ENCODE measurements around the gene TNS4. TPM values are rescaled to one million over a fixed set of nuclear protein-coding genes. Genes with fewer than 3 reads are reported as not detected.

The TNS4 gene
- total and polyA plus RNA-seq, 9 of the 15 experiments (the other 6 are each of a cell fraction or from before 2014, with no cell fraction given) = 0.04 to 0.73 (median 0.24) TPM; not detected in 1

DNA sequence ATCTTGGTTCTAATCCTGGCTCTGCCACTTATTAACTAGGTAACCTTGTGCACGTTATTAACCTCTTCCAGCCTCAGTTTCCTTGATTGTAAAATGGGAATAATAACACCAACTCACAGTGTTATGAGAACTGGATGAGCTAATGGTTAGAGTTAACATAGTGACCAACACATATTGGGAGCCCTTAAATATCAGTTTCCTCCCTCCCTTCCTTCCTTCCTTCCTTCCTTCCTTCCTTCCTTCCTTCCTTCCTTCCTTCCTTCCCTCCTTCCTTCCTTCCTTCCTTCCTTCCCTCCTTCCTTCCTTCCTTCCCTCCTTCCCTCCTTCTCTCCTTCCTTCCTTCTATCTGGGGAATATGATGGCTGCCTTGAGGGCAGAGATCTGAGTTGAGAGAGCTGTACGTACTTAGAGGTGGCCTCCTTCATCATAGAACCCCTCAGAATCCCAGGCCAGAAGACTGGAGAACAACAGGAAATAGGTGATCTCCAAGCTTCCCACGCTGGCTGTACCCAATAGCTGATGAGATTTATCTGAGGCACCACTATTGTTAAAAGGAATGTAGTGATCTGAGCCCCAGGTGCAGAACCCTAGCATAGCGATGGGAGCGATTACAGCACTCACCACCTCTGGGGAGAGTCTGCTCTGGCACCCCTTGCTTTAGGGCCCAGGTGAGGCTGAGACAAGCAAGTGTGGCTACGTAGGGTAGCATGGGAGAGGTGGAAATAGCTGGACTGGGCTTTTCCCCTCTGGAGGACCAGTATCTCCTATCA is 37.7 kb upstream of the TNS4 start:
- ATAC-seq (no peak), DNase-seq (ENCODE audit: extremely low read depth in 1 of 4, low spot score in 3 of 4) (no peak), FAIRE-seq (no peak)
- TF ChIP-seq, protein P1, sequence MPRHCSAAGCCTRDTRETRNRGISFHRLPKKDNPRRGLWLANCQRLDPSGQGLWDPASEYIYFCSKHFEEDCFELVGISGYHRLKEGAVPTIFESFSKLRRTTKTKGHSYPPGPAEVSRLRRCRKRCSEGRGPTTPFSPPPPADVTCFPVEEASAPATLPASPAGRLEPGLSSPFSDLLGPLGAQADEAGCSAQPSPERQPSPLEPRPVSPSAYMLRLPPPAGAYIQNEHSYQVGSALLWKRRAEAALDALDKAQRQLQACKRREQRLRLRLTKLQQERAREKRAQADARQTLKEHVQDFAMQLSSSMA (CRISPR knock-in tag; IDR thresholded peaks at IDR 0.05) = no peak
- TF ChIP-seq TEAD2 (tag; IDR thresholded peaks at IDR 0.05) (no peak), KAT2B (IDR thresholded peaks at IDR 0.05; ENCODE audit: low read depth, low read length) (no peak), GABPB1 (CRISPR knock-in tag; IDR thresholded peaks at IDR 0.05) (no peak), ZNF785 (CRISPR knock-in tag; IDR thresholded peaks at IDR 0.05) (no peak), ETV1 (tag; conservative IDR thresholded peaks at IDR 0.05; ENCODE audit: low read depth) (no peak), STAG1 (CRISPR knock-in tag; IDR thresholded peaks at IDR 0.05; ENCODE audit: borderline replicate concordance) (no peak), MTF1 (CRISPR knock-in tag; IDR thresholded peaks at IDR 0.05; ENCODE audit: borderline replicate concordance) (no peak), ZBTB1 (CRISPR knock-in tag; IDR thresholded peaks at IDR 0.05; ENCODE audit: borderline replicate concordance, low read depth) (no peak), DIDO1 (tag; IDR thresholded peaks at IDR 0.05; ENCODE audit: low read depth) (no peak), ZNF12 (CRISPR knock-in tag; IDR thresholded peaks at IDR 0.05) (no peak), ELF1 (tag; IDR thresholded peaks at IDR 0.05) (no peak), KDM4B (IDR thresholded peaks at IDR 0.05; ENCODE audit: borderline replicate concordance in 2 of 2, low read depth in 1 of 2) (no peak)
- TF ChIP-seq, protein P2, sequence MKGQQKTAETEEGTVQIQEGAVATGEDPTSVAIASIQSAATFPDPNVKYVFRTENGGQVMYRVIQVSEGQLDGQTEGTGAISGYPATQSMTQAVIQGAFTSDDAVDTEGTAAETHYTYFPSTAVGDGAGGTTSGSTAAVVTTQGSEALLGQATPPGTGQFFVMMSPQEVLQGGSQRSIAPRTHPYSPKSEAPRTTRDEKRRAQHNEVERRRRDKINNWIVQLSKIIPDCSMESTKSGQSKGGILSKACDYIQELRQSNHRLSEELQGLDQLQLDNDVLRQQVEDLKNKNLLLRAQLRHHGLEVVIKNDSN (CRISPR knock-in tag; IDR thresholded peaks at IDR 0.05) = no peak
- TF ChIP-seq, protein P3, sequence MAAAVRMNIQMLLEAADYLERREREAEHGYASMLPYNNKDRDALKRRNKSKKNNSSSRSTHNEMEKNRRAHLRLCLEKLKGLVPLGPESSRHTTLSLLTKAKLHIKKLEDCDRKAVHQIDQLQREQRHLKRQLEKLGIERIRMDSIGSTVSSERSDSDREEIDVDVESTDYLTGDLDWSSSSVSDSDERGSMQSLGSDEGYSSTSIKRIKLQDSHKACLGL (CRISPR knock-in tag; IDR thresholded peaks at IDR 0.05; ENCODE audit: borderline replicate concordance, poor library complexity, severe bottlenecking) = no peak
- H3K9me3 ChIP-seq (replicated peaks; ENCODE audit: control insufficient read depth, insufficient read depth, low read depth, low read length) = no peaks in the 10 kb centered on the region; the same call in 1 of the 2 replicates
- no TSS peak for BruUV-seq (replicated peaks)
- peaks cover 37 to 40% of the 10 kb centered on the region in 2 experiments for H3K4me1 ChIP-seq (replicated peaks in 1 of 2; ENCODE audit: control insufficient read depth in 2 of 2, insufficient read depth in 2 of 2, low read length in 2 of 2)
- no peak overlapping the region for H3K9ac ChIP-seq (ENCODE audit: insufficient read depth in 1 of 2, low read depth in 2 of 2, low read length in 2 of 2)
- peaks cover 6% of the 10 kb centered on the region for H3K9me1 ChIP-seq (ENCODE audit: control insufficient read depth, insufficient read depth, low read length)
- no peaks in the 10 kb centered on the region for H4K20me1 ChIP-seq (replicated peaks; ENCODE audit: control insufficient read depth, insufficient read depth, low read length)
- no peaks in the 10 kb centered on the region for H3K27me3 ChIP-seq (ENCODE audit: control insufficient read depth in 2 of 2, insufficient read depth in 2 of 2, low read length in 2 of 2)
- no peaks in the 10 kb centered on the region for H3K79me2 ChIP-seq (ENCODE audit: control insufficient read depth, insufficient read depth, low read length)
- POLR2A ChIA-PET = interaction anchor here (0.5 to 1.9 kb wide), 6 partner anchors 8 to 346 kb away, joined by 3 to 9 read pairs (median 3); no protein-coding TSS in a partner anchor
- no peak overlapping the region for H3K27ac ChIP-seq (ENCODE audit: extremely low read depth, low read depth, low read length)
- H3K4me3 ChIP-seq = no peak overlapping the region
- 0 out of 2 replicates have a peak overlapping the region, but pooled peaks have one; percentile 13 for H2AFZ ChIP-seq (ENCODE audit: low read depth, low read length)
- intact Hi-C loops (cut with micrococcal nuclease) (loop anchor here (10.0 kb wide), 1 partner anchor 234 kb away; the partner anchor contains the start of gene RARA), in situ Hi-C loops (cut with MboI) (loop anchor here (5.0 kb wide), 1 partner anchor 177 kb away; the partner anchor contains the start of gene GJD3)
- no peaks in the 10 kb centered on the region for H3K36me3 ChIP-seq (ENCODE audit: control insufficient read depth, insufficient read depth, low read length)
- 72% methylated on average over 6 of the region's 6 CpGs for WGBS (ENCODE audit: insufficient coverage, low coverage, missing lambda C conversion rate)
- CTCF ChIA-PET (ENCODE audit: low intra/inter-chr PET ratio) = no interaction called here
- H3K4me2 ChIP-seq (ENCODE audit: insufficient read depth, low read length) = no peak overlapping the region

Measured in K562 (cell line).